ENCODE data around the gene CHRM2.

The CHRM2 gene

GRCh38 chr7:136966825-136967224 lies 98.4 kb downstream of the CHRM2 start:
- Histone ChIP-seq H3K27me3 (ENCODE audit: control insufficient read depth, insufficient read depth, low read length) (no peaks in the 10 kb centered on the region), H3K4me2 (ENCODE audit: low read length) (no peak overlapping the region), H3K79me2 (no peaks in the 10 kb centered on the region), H3K4me3 (ENCODE audit: low read depth, low read length) (no peak overlapping the region), H3K4me1 (no peaks in the 10 kb centered on the region), H3K36me3 (ENCODE audit: control insufficient read depth, insufficient read depth, low read length) (no peaks in the 10 kb centered on the region), H3K27ac (no peak overlapping the region), H2AFZ (no peak overlapping the region), H3K9ac (no peak overlapping the region), H3K9me3 (ENCODE audit: control insufficient read depth, low read length) (no peaks in the 10 kb centered on the region)
- TF ChIP-seq, protein P1, sequence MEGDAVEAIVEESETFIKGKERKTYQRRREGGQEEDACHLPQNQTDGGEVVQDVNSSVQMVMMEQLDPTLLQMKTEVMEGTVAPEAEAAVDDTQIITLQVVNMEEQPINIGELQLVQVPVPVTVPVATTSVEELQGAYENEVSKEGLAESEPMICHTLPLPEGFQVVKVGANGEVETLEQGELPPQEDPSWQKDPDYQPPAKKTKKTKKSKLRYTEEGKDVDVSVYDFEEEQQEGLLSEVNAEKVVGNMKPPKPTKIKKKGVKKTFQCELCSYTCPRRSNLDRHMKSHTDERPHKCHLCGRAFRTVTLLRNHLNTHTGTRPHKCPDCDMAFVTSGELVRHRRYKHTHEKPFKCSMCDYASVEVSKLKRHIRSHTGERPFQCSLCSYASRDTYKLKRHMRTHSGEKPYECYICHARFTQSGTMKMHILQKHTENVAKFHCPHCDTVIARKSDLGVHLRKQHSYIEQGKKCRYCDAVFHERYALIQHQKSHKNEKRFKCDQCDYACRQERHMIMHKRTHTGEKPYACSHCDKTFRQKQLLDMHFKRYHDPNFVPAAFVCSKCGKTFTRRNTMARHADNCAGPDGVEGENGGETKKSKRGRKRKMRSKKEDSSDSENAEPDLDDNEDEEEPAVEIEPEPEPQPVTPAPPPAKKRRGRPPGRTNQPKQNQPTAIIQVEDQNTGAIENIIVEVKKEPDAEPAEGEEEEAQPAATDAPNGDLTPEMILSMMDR (IDR thresholded peaks at IDR 0.05), result no peak

GRCh38 chr7:136969761-136970160 lies 101.3 kb downstream of the CHRM2 start:
- TF ChIP-seq, protein P1 (IDR thresholded peaks at IDR 0.05), result no peak
- no peaks in the 10 kb centered on the region for H3K36me3 ChIP-seq (ENCODE audit: control insufficient read depth, insufficient read depth, low read length)

GRCh38 chr7:136971776-136972175 lies 103.3 kb downstream of the CHRM2 start:
- H3K27me3 ChIP-seq (ENCODE audit: control insufficient read depth, insufficient read depth, low read length), result no peaks in the 10 kb centered on the region
- no peak overlapping the region for H3K4me3 ChIP-seq (ENCODE audit: low read depth, low read length)
- no peaks in the 10 kb centered on the region for H3K9me3 ChIP-seq (ENCODE audit: control insufficient read depth, low read length)
- H3K9ac ChIP-seq, result no peak overlapping the region
- no peaks in the 10 kb centered on the region for H3K36me3 ChIP-seq (ENCODE audit: control insufficient read depth, insufficient read depth, low read length)
- H3K79me2 ChIP-seq, result no peaks in the 10 kb centered on the region
- H2AFZ ChIP-seq, result no peak overlapping the region
- no peaks in the 10 kb centered on the region for H3K4me1 ChIP-seq
- no peak overlapping the region for H3K4me2 ChIP-seq (ENCODE audit: low read length)
- no peak overlapping the region for H3K27ac ChIP-seq
- TF ChIP-seq, protein P1 (IDR thresholded peaks at IDR 0.05), result no peak

More at GRCh38 chr7:136969761-136970160, 101.3 kb downstream of the CHRM2 start:
- H3K27me3 ChIP-seq (ENCODE audit: control insufficient read depth, insufficient read depth, low read length), result no peaks in the 10 kb centered on the region
- H2AFZ ChIP-seq, result no peak overlapping the region
- H3K4me1 ChIP-seq, result no peaks in the 10 kb centered on the region
- no peaks in the 10 kb centered on the region for H3K9me3 ChIP-seq (ENCODE audit: control insufficient read depth, low read length)
- no peak overlapping the region for H3K27ac ChIP-seq
- no peaks in the 10 kb centered on the region for H3K79me2 ChIP-seq
- H3K4me3 ChIP-seq (ENCODE audit: low read depth, low read length), result no peak overlapping the region
- no peak overlapping the region for H3K4me2 ChIP-seq (ENCODE audit: low read length)
- H3K9ac ChIP-seq, result no peak overlapping the region

DNA sequence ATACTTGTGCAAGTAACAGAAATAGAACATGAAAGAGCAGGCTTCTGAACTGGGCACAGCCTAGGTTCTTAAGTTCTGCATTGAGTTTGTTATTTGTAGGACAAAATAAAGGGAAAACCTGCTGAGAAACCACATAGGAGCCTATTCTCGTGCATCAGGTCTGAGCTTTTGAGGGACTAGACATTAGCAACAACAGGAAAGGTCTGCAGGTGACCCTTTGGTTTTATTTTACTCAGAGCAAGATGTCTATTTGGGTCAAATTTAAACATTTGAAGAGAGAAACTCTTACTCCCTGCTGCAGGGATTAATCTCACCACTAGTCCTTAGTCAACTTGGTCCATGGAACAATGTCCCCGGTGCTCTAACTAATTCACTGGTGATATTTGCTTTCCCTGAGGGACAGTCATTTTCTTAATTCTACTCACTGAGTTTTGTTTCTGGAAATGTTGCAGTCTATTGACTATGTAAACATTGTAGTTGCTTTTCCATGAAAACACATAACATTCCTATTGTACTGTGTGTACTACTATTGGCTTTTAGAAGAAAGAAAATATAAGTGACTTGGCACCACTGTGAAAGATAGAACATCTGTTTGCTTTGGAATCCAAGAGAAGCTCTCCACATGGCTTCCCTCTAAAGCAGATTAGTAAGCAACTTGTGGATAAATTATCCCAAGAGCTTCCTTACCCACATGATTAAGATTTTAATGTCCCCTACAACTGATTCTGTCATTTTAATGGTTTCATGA lies 108.2 kb downstream of the CHRM2 start:
- Histone ChIP-seq H2AFZ (no peak overlapping the region), H3K36me3 (ENCODE audit: control insufficient read depth, insufficient read depth, low read length) (no peaks in the 10 kb centered on the region), H3K4me2 (ENCODE audit: low read length) (no peak overlapping the region), H3K9me3 (ENCODE audit: control insufficient read depth, low read length) (no peaks in the 10 kb centered on the region), H3K4me1 (no peaks in the 10 kb centered on the region), H3K27me3 (ENCODE audit: control insufficient read depth, insufficient read depth, low read length) (no peaks in the 10 kb centered on the region), H3K4me3 (ENCODE audit: low read depth, low read length) (no peak overlapping the region), H3K79me2 (no peaks in the 10 kb centered on the region), H3K27ac (no peak overlapping the region), H3K9ac (no peak overlapping the region)
- TF ChIP-seq, protein P1 (IDR thresholded peaks at IDR 0.05), result no peak

- Histone ChIP-seq H3K4me2 (ENCODE audit: low read length) (no peak overlapping the region), H3K27ac (no peak overlapping the region), H3K27me3 (ENCODE audit: control insufficient read depth, insufficient read depth, low read length) (no peaks in the 10 kb centered on the region), H2AFZ (no peak overlapping the region), H3K9me3 (ENCODE audit: control insufficient read depth, low read length) (no peaks in the 10 kb centered on the region), H3K79me2 (no peaks in the 10 kb centered on the region), H3K36me3 (ENCODE audit: control insufficient read depth, insufficient read depth, low read length) (no peaks in the 10 kb centered on the region), H3K9ac (no peak overlapping the region), H3K4me1 (no peaks in the 10 kb centered on the region), H3K4me3 (ENCODE audit: low read depth, low read length) (no peak overlapping the region)
- TF ChIP-seq, protein P1 (IDR thresholded peaks at IDR 0.05), result no peak
Observed at GRCh38 chr7:136993377-136993776, 124.9 kb downstream of the CHRM2 start.
